Measurements from ENCODE around the gene AKAP8.
"Not testable (repeated sequence)": the region's sequence is repeated elsewhere in the genome, so short reads cannot be mapped to it uniquely, and the experiment has no call there.

Gene AKAP8

GRCh38 chr19:15371786-15372380 is 7.7 kb downstream of the AKAP8 start:
- DNase-seq: no peak

DNA sequence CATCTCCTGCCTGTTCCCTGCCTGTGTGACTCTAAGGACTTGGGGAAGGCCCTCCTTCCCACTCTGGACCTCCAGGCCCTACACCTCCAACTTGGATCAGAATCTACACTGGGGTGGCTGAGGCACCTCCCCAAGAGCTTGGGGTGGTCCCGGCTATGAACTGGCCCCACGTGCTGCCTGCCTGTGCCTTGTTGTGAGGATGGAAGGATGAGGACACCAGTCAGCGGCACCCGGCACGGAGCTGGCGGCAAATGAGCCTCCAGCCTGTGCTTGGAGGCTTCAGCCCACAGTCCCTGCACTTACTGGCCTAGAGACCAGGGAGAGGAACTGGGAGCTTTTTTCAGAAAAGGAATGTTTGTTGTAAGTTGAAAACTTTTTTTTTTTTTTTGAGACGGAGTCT is 8.5 kb downstream of the AKAP8 start:
- no peak for DNase-seq

DNA sequence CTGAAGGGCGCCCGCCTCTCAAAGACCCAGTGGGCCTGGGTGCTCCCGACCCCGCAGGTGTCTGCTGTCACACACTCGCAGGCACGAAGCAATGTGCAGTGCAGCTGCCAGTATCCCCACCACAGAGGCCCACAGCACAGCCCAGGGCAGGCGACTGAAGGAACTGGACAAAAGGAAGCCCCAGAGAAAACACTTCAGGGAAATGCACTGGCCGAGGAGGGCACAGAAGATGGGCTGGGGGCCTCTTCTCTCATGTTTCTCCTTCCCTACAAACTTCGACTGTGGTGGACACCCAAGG is 10.0 kb downstream of the AKAP8 start:
- no peak for DNase-seq

DNA sequence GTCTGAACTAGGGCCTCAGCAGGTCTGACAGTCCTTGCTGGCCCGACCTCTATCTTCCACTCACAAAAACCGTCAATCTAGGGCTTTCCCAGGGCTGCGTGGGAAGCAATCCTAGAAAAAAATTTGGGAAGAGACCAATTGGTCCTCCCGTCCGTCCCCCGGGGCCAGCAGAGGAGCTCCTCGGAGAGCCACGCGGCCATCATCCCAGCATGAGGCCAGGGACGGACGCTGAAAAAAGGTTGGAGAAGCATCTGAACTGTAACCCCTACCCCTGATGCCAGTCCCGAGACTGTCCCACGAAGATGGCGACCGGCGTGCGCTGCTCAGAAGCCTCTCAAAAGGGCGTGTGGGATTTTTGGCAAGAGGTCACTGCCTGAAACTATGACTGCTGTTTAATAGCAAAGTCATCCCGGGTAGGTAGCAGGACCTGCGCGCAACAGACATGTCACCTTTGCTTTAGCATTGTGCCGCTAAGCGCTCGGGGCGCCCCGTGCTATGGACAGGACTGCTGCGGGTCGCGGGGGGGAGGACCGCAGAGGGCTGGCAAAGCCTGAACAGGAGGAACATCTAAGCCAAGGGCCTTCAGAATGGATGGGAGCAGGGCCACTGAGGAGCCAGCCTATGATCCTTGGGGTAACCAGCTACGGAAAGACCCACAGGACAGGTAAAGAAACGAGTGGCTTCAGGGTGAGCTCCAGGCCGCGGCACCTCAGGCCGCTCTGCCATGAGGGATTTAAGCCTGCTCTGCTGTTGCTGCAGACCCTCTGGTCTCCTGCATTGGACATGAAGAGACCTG is 10.6 kb downstream of the AKAP8 start:
- DNase-seq: no peak

GRCh38 chr19:15368051-15368632 is 11.4 kb downstream of the AKAP8 start:
- DNase-seq: no peak

GRCh38 chr19:15367439-15367838 is 12.1 kb downstream of the AKAP8 start:
- DNase-seq: no peak

DNA sequence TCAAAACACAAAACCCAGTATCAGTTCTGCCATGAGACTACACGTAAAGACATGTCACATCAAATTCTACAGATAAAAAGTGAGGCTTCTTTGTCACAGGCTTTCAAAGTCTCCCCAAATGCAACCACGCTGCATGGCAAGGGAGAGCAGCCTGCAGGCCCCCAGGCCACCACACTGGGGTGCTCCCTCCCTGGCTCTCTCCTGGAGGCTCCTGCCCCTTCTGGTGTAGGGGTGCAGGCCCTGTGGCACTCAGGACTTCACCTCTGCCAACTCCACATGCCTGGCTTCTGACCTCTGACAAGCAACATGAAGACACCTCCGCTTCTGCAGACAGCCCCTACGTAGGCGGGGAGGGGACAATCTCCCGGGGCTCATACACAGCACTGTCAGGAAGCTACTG is 14.3 kb downstream of the AKAP8 start:
- DNase-seq: no peak

DNA sequence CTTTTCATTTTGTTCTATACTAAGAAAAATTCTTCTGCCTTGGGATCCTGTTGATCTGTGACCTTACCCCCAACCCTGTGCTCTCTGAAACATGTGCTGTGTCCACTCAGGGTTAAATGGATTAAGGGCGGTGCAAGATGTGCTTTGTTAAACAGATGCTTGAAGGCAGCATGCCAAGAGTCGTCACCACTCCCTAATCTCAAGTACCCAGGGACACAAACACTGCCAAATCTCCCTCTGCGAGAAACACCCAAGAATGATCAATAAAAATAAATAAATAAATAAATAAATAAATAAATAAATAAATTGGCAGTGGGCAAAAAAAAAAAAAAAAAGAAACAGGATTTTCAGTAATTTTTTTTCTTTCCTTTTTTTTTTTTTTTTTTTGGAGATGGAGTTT is 15.8 kb downstream of the AKAP8 start:
- not testable (repeated sequence) for DNase-seq

DNA sequence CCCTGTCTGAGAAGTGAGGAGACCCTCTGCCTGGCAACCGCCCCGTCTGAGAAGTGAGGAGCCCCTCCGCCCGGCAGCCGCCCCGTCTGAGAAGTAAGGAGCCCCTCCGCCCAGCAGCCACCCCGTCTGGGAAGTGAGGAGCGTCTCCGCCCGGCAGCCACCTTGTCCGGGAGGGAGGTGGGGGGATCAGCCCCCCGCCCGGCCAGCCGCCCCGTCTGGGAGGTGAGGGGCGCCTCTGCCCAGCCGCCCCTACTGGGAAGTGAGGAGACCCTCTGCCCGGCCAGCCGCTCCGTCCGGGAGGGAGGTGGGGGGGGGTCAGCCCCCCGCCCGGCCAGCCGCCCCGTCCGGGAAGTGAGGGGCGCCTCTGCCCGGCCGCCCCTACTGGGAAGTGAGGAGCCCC is 16.5 kb downstream of the AKAP8 start:
- not testable (repeated sequence) for DNase-seq

DNA sequence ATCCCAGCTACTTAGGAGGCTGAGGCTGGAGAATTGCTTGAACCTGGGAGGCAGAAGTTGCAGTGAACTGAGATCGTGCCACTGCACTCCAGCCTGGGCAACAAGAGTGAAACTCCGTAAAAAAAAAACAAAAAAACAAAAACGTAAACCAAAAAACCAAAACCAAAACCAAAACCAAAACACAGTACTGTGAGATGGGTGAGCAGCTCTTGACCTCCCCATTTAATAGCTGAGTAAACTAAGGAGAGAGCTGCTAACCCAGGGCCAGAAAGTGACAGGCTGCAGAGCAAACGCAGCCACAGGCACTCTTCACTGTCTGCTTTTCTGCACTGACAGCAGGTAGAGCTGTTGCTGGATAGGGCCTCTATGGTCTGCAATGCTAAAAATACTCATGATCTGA is 19.6 kb downstream of the AKAP8 start:
- not testable (repeated sequence) for DNase-seq

- no peak for DNase-seq
These were observed 20.7 kb downstream of the AKAP8 start for GRCh38 chr19:15358918-15359317.

DNA sequence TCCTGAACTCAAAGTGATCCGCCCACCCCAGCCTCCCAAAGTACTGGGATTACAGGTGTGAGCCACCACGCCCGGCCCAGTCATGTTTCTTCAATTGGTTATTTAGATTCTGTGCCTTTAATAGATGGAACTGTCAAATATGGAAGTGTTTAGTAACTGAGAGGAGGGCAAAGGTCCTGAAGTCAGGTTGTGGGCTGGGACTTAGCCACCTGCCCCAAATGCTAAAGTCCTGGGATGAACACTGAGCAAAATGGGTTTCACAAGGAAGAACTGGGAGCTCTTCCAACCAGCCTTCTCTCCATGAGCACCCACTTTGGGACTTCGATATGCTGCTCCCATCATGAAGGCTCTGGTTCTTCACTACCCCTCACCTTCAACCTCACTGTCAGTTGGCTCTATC is 21.7 kb downstream of the AKAP8 start:
- no peak for DNase-seq

- DNase-seq: no peak
These were observed 24.9 kb downstream of the AKAP8 start for GRCh38 chr19:15354566-15355296.

- no peak for DNase-seq
These were observed 25.7 kb downstream of the AKAP8 start for GRCh38 chr19:15353908-15354307.

DNA sequence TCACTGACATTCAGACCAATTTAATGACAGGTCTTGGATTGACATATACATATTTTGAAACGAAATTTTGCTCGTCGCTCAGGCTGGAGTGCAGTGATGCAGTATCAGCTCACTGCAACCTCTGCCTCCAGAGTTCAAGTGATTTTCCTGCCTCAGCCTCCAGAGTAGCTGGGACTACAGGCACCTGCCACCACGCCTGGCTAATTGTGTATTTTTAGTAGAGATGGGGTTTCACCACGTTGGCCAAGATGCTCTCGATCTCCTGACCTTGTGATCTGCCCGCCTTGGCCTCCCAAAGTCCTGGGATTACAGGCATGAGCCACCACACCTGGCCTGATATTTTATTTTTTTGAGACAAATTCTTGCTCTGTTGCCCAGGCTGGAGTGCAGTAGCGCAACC is 27.1 kb downstream of the AKAP8 start:
- DNase-seq: not testable (repeated sequence)

- DNase-seq: not testable (repeated sequence)
These were observed 38.3 kb downstream of the AKAP8 start for GRCh38 chr19:15341328-15341727.

DNA sequence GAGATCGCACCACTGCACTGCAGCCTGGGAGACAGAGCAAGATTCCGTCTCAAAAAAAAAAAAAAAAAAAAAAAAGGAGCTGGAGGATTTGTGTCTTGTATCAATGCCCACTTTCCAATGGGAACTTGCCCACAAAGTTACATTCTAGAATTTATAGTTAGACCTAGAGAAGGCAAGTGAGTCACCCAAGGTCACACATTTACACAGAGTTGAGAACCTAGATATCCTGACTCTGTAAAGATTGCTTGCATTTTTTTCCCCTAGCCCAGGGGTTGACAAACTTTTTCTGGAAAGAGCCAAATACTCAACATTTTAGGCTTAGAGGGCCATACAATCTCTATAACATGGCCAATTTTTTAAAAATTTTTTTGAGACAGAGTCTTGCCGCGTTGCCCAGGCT is 39.5 kb downstream of the AKAP8 start:
- DNase-seq: no peak

GRCh38 chr19:15337202-15337601 is 42.4 kb downstream of the AKAP8 start:
- no peak for DNase-seq

GRCh38 chr19:15335992-15336391 is 43.6 kb downstream of the AKAP8 start:
- not testable (repeated sequence) for DNase-seq

DNA sequence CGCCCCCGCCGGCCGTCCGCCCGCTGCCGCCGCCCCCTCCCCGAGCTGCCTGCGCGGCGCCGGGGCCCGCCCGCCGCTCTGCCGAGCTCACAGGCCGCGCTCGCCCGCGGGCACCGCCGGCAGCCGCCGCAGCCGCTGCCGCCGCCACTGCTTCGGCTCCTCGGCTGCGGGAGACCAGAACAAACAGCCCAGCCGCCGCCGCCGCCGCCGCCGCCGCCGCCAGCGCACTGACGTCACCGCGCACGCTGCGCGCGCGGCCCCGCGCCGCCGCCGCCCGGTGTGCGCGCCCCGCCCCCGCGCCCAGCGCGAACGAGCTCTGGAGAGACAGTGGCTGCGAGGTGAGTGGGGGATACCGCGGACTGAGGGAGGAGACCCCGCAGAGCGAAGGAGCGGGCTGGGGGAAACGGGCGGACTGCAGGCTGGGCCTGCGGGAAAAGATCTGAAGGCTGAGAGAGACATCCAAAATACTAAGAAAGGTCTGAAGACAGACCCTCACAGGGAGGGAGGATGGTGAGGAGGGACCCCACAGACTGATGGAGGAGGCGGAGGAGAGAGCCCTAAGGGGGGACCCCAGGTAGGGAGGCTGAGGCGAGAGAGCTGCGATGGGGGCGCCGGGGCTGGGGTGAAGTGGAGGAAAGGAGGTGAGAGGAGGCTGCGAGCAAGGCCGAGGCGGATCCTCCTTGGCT is 47.1 kb downstream of the AKAP8 start, which contains the start of gene BRD4:
BRD4 (minus strand) TSS at position 229 of the 686 bp plus-strand sequence. CDS start 59,440 bp downstream, outside the sequence.
- no peak for DNase-seq

GRCh38 chr19:15331419-15332310 is 47.9 kb downstream of the AKAP8 start:
- DNase-seq: no peak
